Kidney tubule cell (primary cell): ENCODE results near the gene EXD1.

ENCODE experiments used
- DNase-seq: peaks from one replicate; pipeline ENCODE4 v3.0.0-alpha.2; 2018; ENCODE audit warnings: low spot score

EXD1 gene

GRCh38 chr15:41231422-41232226 is 1.1 kb upstream of the EXD1 start:
- DNase-seq: no peak

DNA sequence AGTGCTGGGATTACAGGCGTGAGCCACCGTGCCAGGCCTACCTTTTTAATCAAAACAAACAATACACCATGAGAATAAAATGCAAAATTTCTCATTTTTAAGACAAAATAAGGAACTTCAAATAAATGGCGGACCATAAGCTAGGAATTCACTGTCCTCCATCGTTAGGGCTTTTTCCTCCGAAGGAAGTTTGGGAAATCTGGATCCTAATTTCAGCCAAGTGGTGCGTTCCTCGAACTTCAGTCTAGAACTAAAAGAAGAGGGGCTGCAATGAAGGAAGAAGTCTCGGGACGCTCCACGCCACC is 260 bp downstream of the EXD1 start:
- no peak for DNase-seq

GRCh38 chr15:41219381-41219780 is 11.2 kb downstream of the EXD1 start:
- no peak for DNase-seq

DNA sequence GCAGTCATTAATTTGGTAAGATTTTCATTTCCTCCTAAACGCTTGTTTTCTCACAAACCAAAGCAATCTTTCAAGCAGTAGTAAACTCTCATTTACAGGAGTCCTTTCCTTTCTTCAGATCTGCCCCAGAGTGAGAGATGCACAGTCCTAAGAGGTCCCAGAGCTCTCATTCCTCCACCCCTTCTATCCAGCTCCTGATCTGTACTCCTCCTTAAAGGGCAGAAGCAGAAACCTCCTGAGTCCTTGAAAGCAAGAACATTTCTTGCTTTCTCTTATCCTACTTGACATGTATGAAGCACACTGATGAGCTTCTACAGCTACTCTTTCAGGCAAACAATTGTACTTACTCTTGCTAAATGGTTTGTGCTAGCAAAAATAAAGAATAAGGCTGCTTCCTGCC is 11.7 kb downstream of the EXD1 start:
- no peak for DNase-seq

DNA sequence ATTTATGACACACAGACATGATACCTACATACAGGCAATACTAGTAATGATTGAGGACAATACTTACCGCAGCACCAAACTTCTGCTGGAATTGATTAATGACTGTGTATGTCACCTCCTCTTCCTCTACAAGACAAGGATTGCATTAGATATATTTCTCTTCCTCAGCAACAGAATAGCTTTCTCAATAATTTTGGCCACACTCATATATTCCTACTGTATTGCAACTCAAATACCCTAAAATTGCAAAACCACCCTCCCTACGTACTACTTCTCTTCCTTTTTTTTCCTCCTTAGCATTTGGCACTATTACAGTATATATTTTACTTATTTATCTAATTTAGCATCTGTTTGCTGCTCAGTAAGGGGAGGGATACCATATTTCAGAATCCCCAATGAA is 14.8 kb downstream of the EXD1 start:
- no peak for DNase-seq

DNA sequence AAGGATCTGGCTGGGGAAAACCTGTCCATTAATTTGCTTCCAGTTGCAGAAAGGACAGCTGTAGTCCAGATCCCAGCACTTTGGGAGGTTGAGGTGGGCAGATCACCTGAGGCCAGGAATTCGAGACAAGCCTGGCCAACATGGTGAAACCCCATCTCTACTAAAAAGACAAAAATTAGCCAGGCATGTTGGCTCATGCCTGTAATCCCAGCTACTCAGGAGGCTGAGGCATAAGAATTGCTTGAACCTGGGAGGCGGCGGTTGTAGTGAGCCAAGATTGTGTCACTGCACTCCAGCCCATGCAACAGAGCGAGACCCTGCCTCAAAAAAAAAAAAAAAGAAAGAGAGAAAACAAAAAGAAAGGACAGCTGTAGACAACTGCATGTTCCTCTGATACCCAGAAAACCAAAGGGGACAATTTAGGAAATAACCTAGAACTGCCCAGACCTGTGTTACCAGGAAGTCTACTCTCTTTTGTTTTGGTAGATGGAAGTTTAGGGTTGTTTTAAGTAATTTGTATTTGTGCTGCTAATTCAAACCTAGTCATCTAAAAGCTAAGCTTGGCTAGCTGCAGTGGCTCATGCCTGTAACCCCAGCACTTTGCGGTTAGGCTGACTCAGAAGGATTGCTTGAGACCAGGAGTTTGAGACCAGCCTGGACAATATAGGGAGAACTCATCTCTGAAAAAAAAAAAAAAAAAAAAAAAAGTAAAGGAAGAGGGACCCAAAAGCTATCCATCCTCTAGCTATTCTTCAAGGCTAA is 22.7 kb downstream of the EXD1 start:
- DNase-seq: peak; percentile 62

DNA sequence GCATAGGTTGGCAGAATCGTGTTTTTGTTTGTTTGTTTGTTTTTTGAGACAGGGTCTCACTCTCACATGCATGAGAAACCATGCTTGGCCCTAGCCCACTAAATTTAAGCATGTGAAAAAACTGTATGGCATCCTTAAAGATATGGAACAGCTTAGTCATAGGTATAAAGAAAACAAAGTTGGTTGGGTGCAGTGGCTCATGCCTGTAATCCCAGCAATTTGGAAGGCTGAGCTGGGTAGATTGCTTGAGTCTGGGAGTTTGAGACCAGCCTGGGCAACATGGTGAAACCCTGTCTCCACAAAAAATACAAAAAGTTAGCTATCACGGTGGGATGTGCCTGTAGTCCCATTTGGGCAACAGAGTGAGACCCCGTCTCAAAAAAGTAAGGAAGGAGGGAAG is 25.2 kb downstream of the EXD1 start:
- no peak for DNase-seq

DNA sequence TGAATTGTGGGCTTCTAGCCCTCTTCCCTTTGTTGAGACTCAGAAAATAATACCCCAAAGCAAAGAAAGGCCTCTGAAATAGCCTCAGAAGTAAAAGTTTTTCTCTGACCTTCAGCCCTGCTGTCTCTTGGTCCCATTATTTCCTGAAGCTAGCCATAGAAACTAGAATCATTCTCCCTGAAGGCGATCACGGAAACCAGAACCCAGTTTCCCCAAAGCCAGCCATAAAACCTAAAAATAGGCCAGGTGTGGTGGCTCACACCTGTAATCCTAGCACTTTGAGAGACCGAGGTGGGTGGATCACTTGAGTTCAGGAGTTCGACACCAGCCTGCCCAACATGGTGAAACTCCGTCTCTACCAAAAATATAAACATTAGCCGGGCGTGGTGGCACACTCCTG is 27.2 kb downstream of the EXD1 start:
- no peak for DNase-seq

DNA sequence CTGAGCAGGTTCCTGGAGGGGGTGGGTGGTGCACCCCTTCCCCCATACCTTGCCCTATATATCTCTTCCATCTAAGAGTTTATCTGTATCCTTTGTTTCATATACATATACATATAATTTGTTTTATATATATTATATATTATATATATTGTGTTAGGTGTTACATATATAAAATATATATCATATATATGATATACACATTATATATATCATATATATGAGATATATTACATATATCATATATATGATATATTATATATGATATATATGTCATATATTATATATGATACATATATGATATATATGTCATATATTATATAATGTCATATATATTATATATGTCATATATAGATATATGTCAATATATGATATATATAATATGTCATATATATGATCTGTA is 31.1 kb downstream of the EXD1 start:
- DNase-seq: no peak

DNA sequence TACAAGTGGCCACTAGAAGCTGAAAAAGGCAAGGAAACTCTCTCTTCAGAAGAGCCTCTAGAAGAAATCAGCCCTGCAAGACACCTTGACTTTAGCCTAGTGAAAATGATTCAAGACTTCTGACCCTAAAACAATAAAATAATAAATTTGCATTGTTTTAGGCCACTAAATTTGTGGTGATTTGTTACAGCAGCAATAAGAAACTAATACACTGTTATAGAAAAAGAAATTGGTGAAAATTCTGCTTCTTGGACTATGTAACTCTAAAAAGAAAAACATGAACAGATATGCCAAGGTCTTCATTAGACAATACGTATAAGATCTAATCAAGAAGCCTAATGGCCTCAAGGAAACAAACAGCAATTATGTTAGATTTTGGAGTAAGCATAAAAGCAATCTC is 36.1 kb downstream of the EXD1 start:
- DNase-seq: no peak

GRCh38 chr15:41183581-41183980 is 47.0 kb downstream of the EXD1 start:
- DNase-seq: no peak

GRCh38 chr15:41182266-41182665 is 48.3 kb downstream of the EXD1 start:
- no peak for DNase-seq

DNA sequence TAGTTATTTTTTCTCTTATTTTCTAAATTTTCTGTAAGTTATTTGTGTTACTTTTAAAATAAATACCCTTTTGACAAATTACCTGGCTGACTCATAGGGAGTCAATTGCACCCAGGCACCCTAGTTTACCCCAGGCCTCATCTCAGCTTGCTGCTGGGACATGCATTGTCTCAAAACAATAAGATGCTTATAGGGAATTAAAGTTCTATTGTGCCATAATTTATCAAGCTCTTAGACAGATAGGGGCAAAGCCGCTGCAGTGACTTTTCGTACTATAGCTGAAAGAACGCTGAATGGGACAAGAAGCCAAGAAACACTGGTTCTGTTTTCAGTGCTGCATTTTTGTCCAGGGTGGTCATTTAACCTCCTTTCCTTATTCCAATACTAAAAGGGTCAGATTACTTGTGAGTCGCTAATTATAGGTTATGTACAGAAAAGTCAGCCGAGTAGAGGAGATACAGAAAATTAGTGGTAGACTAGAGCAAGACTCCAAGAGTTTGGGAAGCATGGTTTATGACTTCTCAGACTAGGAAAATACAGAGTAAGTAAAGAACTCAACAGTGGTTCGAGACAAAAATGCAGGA is 50.3 kb downstream of the EXD1 start:
- no peak for DNase-seq

- no peak for DNase-seq
Observed at GRCh38 chr15:41169781-41170180, 60.8 kb downstream of the EXD1 start.

GRCh38 chr15:41169086-41169485 is 61.5 kb downstream of the EXD1 start:
- DNase-seq: no peak

- DNase-seq: no peak
Observed at GRCh38 chr15:41161736-41162135, 68.8 kb downstream of the EXD1 start.

DNA sequence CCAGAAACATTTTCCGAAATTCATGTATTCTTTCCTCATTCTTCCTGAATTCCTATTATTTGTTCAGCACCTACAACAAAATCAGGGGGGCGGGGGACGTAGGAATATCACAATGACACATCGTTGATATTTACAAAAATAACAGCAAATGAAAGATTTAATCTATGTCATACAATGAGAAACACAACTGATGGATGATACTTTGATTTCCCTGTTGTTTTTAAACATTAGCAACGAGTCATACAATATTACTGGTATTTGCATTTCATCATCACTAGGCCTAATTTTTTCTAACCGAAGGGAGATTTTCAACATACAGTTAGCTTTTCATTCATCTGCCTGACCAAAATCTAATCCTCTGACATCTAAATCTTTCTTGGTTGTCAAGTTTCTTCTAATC is 69.2 kb downstream of the EXD1 start:
- peak; percentile 7 for DNase-seq

GRCh38 chr15:41160639-41161315 is 69.8 kb downstream of the EXD1 start:
- peak; percentile 31 for DNase-seq

DNA sequence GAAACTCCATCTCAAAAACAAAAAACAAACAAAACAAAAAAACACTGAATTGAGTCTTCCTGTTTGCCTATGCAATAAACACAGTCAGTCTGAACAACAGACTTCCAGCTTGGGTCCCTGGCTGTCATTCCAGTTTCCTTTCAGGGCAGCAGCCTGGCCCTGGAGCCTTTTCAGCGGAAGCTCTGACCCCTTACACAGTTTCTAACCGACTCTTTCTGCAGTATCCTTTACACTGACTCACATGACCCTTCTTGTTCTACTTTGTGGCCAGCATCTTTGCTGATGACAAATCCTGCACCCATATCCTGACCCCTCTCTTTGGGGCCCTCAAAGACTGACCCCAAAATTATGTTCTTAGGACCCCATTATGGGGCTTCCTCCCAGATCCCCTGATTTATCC is 76.1 kb downstream of the EXD1 start:
- DNase-seq: no peak

GRCh38 chr15:41153733-41154132 is 76.8 kb downstream of the EXD1 start:
- no peak for DNase-seq

DNA sequence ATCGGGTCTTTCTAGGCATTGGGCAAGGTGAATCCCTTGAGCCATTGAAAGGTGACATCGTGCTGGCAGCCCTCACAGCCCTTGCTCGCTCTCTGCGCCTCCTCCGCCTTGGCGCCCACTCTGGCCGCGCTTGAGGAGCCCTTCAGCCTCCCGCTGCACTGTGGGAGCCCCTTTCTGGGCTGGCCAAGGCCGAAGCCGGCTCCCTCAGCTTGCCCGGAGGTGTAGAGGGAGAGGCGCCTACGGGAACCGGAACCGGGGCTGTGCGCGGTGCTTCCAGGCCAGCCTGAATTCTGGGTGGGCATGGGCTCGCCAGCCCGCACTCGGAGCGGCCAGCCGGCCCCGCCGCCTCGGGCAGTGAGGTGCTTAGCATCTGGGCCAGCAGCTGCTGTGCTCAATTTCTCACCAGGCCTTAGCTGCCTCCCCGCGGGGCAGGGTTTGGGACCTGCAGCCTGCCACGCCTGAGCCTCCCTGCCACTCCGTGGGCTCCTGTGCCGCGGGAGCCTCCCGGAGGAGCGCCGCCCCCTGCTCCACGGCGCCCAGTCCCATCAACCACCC is 79.0 kb downstream of the EXD1 start:
- no peak for DNase-seq

DNA sequence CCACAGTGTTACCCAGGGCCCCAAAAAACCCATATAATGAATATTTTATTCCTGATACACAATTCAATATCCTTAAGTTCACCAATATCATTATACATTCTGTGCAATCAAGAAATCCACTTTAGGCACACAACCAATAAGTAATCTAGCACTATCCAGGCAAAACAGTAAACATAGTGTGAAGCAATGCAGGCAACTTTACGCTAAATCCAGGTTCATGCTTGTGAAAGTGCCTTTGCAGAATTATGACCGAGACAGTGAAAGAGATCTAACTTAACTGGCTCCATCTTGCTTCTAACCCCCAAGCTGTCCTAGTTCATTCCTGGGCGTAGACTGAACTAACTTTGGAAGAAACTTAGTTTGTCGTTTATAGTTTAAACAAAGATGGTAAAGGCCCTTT is 80.3 kb downstream of the EXD1 start:
- DNase-seq: no peak

GRCh38 chr15:41148065-41148464 is 82.5 kb downstream of the EXD1 start:
- DNase-seq: no peak
